Uterus (tissue), 4 donors: ENCODE data around the gene SP5. TPM values are rescaled to one million over a fixed set of nuclear protein-coding genes. Genes with fewer than 3 reads are reported as not detected.

Experiments
- DNase-seq, 2 donors: peaks; one replicate each; pipeline ENCODE4 v3.0.0-alpha.2; 2019 to 2020
- H3K27ac ChIP-seq, 2 donors: fragments of 200-600 bp; sonication (generic); 1 replicate in 1 of 2; 2 replicates in 1 of 2; pipeline ENCODE4 v1.5.1; 2016 to 2018
- H3K27me3 ChIP-seq, 2 donors: fragments of 200-600 bp; sonication (generic); one replicate each; pipeline ENCODE4 v1.5.1; 2018 to 2019; ENCODE audit warnings: control low read depth in 1 of 2
- H3K36me3 ChIP-seq, 2 donors: fragments of 200-600 bp; sonication (generic); one replicate each; pipeline ENCODE4 v1.5.1; 2019; ENCODE audit warnings: control low read depth in 1 of 2
- H3K4me1 ChIP-seq, 2 donors: fragments of 200-600 bp; sonication (generic); one replicate each; pipeline ENCODE4 v1.5.1; 2018 to 2019; ENCODE audit warnings: control low read depth in 1 of 2
- H3K4me3 ChIP-seq, 2 donors: fragments of 200-600 bp; sonication (generic); 1 replicate in 1 of 2; 2 replicates in 1 of 2; pipeline ENCODE4 v1.5.1; 2018 to 2019; ENCODE audit warnings: mild to moderate bottlenecking in 1 of 2
- H3K9me3 ChIP-seq, 2 donors: fragments of 200-600 bp; sonication (generic); one replicate each; pipeline ENCODE4 v1.5.1; 2019; ENCODE audit warnings: control low read depth in 1 of 2
- CTCF ChIP-seq, 4 experiments: fragments of 200-600 bp in 2 of 4; fragments of 450-650 bp in 2 of 4; sonication (generic) in 2 of 4; IDR thresholded peaks; one replicate each; pipeline ENCODE4 v1.5.1; 2016 to 2019; ENCODE audit warnings: antibody characterized with exemption in 4 of 4, mild to moderate bottlenecking in 2 of 4, moderate library complexity in 1 of 4
- POLR2A ChIP-seq, 2 donors: fragments of 450-650 bp; IDR thresholded peaks; one replicate each; pipeline ENCODE4 v1.6.1; 2016; ENCODE audit warnings: antibody characterized with exemption in 2 of 2, mild to moderate bottlenecking in 1 of 2, moderate library complexity in 1 of 2
- intact Hi-C: fragments of 100-400 bp; cut with DNase I; formaldehyde crosslinking; loops from one replicate; pipeline ENCODE4 v1.15.1; 2023; ENCODE audit warnings: low total_unique reads
- total RNA-seq, 4 donors: library from RNA; depleted of rRNA in 3 of 4; stranded (reverse); fragments of >200 nt in 3 of 4; gene quantifications; one replicate each; pipeline versions ENCODE4 v1.1.0 to v1.2.4, GENCODE V29; 2014 to 2023
- donor health status: DM: yes; HTN: yes; CAD: no.

The SP5 gene
- total RNA-seq, 4 donors from 2014 or later: 0.90 to 4.2 (median 1.0) TPM; not detected in 1

GRCh38 chr2:170717991-170718589 is 3.0 kb downstream of the SP5 start:
- Histone ChIP-seq H3K27me3 (peaks cover 5 to 29% of the 10 kb centered on the region in 2 donors), H3K27ac (peak overlapping the region; percentile 16 to 21), H3K36me3 (no peaks in the 10 kb centered on the region), H3K4me1 (peaks cover 0 to 8% of the 10 kb centered on the region in 2 donors), H3K4me3 (no peak overlapping the region), H3K9me3 (no peaks in the 10 kb centered on the region)
- DNase-seq: no peak
- intact Hi-C loops: no loop called here
- TF ChIP-seq CTCF (IDR thresholded peaks at IDR 0.05) (no peak), POLR2A (IDR thresholded peaks at IDR 0.05) (no peak)

GRCh38 chr2:170719810-170720209 is 4.7 kb downstream of the SP5 start:
- Histone ChIP-seq H3K4me3 (no peak overlapping the region), H3K27me3 (peaks cover 5 to 29% of the 10 kb centered on the region in 2 donors), H3K9me3 (no peaks in the 10 kb centered on the region), H3K27ac (no peak overlapping the region), H3K36me3 (no peaks in the 10 kb centered on the region), H3K4me1 (peaks cover 0 to 8% of the 10 kb centered on the region in 2 donors)
- DNase-seq: no peak
- intact Hi-C loops: no loop called here
- TF ChIP-seq CTCF (IDR thresholded peaks at IDR 0.05) (no peak), POLR2A (IDR thresholded peaks at IDR 0.05) (no peak)

GRCh38 chr2:170721678-170722077 is 6.5 kb downstream of the SP5 start:
- Histone ChIP-seq H3K4me3 (no peak overlapping the region), H3K4me1 (peaks cover 0 to 8% of the 10 kb centered on the region in 2 donors), H3K27ac (no peak overlapping the region), H3K36me3 (no peaks in the 10 kb centered on the region), H3K9me3 (no peaks in the 10 kb centered on the region), H3K27me3 (peaks cover 0 to 29% of the 10 kb centered on the region in 2 donors)
- TF ChIP-seq CTCF (IDR thresholded peaks at IDR 0.05): no peak
- TF ChIP-seq POLR2A (IDR thresholded peaks at IDR 0.05): no peak
- intact Hi-C loops: no loop called here
- no peak for DNase-seq

- Histone ChIP-seq H3K36me3 (no peaks in the 10 kb centered on the region), H3K27me3 (peaks cover 0 to 26% of the 10 kb centered on the region in 2 donors), H3K4me1 (peaks cover 0 to 1% of the 10 kb centered on the region in 2 donors), H3K9me3 (no peaks in the 10 kb centered on the region), H3K4me3 (no peak overlapping the region), H3K27ac (no peak overlapping the region)
- intact Hi-C loops: no loop called here
- DNase-seq: no peak
- TF ChIP-seq POLR2A (IDR thresholded peaks at IDR 0.05) (no peak), CTCF (IDR thresholded peaks at IDR 0.05) (no peak)
These were observed 7.2 kb downstream of the SP5 start for GRCh38 chr2:170722301-170722700.

- peaks cover 0 to 22% of the 10 kb centered on the region in 2 donors for H3K27me3 ChIP-seq
- no peak for TF ChIP-seq POLR2A (IDR thresholded peaks at IDR 0.05)
- TF ChIP-seq CTCF (IDR thresholded peaks at IDR 0.05): no peak
- H3K27ac ChIP-seq: no peak overlapping the region
- DNase-seq: no peak
- H3K36me3 ChIP-seq: no peaks in the 10 kb centered on the region
- H3K9me3 ChIP-seq: no peaks in the 10 kb centered on the region
- no peak overlapping the region for H3K4me3 ChIP-seq
- no peaks in the 10 kb centered on the region for H3K4me1 ChIP-seq
- intact Hi-C loops: no loop called here
These were observed 8.4 kb downstream of the SP5 start for GRCh38 chr2:170723446-170723958.
